HG03457 (cell line): ENCODE data around the gene KLHL30.

ENCODE experiments used
- ATAC-seq: cut with Tn5 transposase; IDR thresholded peaks from one replicate; pipeline ENCODE4 v1.9.1; 2021; ENCODE audit warnings: moderate number of reproducible peaks; ENCODE audit not compliant: unreplicated experiment

The KLHL30 gene

GRCh38 chr2:238130111-238130695, 8.3 kb upstream of the KLHL30 start:
- ATAC-seq: no peak

DNA sequence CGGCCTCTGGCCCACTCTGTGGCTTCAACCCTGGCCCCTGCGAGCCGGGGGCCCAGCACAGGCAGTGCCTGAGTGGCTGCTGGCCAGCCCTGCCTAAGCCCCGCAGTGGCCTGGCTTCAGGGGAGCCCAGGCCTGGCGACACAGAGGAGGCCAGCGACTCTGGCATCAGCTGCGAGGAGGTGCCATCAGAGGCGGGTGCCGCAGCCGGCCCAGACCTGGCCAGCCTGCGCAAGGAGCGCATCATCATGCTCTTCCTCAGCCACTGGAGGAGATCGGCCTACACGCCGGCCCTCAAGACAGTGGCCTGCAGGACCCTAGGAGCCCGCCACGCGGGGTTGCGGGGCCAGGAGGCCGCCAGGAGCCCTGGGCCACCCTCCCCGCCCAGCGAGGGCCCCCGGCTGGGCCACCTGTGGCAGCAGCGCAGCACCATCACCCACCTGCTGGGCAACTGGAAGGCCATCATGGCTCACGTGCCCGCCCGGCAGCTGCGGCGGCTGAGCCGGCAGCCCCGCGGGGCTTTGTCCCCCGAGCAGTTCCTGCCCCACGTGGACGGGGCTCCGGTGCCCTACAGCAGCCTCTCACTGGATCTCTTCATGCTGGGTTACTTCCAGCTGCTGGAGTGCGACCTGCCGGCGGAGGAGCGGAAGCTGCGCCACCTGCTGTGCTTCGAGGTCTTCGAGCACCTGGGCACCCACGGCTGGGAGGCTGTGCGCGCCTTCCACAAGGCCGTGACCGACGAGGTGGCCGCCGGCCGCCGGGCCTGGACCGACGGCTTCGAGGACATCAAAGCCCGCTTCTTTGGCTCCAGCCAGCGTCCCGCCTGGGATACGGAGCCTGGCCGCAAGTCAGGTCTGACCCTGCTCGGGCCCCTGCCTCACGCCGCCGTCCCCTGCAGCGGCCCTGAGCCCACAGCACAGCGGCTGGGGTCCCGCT, 7.5 kb upstream of the KLHL30 start:
- no peak for ATAC-seq

GRCh38 chr2:238131761-238132462, 6.6 kb upstream of the KLHL30 start:
- no peak for ATAC-seq

DNA sequence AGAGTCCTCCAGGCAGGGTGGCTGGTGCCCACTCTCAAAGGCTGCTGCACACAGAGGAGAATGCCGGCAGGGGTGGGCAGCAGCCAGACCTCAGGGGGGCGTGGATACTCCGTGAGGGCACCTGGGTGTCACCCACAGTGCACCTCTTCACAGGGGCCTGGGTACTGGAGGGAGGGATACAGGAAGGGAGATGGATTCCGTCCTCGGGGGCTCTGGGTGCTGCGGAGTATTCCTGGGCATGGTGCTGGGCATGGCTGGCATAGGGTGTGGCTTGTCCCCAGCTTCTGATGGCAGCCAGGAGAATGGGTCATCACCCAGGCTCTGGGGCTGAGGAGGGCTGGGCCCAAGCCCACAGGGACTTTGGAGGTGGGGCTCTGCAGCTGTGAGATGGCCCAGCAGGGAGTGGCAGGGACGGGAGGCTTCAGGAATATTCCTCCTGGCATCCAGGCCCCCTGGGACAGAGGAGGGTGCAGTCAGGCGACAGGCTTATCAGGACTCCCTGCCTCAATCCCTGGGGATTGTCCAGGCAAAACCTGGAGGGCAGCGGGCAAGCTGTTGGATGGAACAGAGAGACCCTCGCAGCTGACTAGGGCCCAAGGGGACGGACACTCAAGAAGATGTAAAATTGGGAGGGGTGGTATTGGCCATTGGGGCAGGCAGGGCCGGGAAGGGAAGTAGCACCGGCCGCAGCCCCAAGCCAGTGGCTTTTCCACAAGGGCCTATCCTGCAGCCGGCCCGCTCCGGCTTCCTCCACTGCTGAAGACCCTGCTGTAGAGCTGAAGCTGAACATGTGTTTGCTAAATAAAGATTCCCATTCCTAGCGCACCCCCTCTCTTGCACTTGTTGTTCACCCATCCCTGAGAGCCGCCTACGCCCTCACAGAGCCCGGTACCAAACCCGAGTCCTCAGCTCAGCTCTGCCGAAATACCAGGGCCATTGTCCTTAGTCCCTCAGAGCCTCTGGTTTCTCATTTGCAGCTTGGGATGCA, 5.7 kb upstream of the KLHL30 start:
- no peak for ATAC-seq

DNA sequence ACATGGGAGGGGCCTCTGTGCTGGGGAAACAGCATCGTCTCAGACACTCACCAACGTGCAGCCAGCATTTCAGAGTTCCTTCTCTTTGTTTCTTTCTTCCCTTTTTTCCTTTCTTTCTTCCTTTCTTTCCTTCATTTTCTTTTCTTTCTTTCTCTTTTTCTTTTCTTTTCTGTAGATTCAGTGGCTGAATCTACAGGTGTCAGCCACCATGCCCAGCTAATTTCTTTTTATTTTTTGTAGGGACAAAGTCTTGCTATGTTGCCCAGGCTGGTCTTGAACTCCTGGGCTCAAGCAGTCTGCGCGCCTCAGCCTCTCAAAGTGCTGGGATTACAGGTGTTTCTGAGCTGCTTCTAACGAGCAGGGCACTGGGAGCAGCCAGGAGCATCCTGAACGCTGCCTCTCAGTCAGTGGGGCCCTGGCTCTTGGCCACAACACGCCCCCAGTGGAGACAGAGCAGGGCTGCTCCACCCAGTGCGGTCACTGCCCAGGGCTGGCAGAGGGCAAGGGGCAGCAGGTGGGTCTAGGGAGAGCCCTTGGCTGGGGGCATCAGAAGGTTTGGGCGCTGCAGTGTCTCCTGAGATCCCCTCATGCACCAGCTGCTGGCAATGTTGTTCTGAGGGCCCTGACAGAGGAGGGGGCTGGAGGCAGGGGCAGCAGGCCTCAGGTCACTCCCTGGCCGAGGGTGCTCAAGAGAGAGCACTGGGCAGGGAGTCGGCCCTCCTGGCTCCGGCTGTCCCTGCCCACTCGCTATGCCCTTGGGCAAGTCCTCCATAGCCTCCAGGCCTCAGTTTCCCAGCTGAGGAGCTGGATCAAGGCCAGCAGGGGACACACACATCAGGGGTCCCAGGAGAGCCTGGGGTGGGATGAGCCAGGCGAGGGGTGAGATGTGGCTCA, 4.7 kb upstream of the KLHL30 start:
- ATAC-seq: no peak

DNA sequence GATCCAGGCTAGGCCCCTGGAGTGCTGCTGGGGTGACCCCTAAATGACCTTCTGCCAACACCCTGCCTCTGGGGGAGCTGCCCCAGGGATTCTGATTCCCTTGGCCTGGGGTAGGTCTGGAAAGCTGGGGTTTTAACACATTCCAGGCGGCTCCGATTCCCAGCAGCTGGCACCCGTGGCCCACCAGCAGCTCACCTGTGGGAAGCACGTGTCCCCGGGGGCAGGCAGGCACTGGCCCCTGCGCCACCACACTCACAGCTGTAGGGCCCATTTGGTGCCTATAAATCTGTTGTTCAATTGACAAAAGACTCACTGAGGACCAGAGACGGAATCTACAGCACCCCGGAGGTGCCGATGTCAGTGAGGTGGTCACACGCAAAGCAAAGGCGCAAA, 4.1 kb upstream of the KLHL30 start:
- ATAC-seq: no peak

DNA sequence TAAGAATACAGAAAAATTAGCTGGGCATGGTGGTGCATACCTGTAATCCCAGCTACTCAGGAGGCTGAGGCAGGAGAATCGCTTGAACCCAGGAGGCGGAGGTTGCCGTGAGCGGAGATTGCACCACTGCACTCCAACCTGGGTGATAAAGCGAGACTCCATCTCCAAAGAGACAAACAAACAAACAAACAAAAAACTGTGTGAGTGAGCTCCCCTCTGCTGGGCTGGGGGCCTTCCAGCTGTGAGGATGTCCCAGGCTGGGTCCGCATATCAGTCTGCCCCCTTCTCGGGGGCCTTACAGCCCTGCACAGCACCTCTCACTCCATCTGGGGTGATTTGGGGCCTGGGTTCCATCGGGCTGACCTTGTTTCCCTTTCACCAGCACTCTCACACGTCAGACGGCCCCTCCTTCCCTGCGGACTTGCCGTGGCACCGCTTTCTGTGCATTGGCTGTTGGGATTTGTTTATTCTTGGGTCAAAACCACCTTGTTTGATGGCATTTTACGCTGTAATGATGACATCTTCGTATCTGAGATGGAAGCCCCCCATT, 2.8 kb upstream of the KLHL30 start:
- ATAC-seq: no peak

DNA sequence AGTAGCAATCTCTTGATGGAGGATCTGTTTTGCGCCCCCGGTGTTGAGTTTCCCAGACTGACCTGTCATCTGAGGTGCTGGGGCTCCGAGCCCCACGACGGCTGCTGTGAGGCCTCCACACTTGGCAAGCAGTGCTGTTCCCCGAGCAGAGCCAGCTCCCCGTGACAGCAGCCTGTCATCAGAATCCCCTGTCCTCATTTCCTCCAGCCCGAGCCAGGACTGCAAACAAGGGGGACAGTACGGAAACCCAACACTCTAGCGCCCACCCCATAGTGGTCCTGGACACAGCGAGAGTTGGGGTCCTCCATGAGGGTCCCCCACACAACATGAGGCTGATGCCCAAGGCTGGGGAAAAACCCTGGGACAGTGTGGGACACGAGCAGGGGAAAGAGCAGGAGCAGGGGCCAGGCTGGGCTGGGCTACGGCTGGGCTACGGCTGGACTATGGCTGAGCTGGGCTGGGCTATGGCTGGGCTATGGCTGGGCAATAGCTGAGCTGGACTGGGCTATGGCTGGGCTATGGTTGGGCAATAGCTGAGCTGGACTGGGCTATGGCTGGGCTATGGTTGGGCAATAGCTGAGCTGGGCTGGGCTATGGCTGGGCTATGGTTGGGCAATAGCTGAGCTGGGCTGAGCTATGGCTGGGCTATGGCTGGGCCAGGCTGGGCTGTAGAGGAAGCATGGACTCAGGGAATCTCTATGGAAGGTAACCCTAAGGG, 1.5 kb upstream of the KLHL30 start:
- no peak for ATAC-seq

DNA sequence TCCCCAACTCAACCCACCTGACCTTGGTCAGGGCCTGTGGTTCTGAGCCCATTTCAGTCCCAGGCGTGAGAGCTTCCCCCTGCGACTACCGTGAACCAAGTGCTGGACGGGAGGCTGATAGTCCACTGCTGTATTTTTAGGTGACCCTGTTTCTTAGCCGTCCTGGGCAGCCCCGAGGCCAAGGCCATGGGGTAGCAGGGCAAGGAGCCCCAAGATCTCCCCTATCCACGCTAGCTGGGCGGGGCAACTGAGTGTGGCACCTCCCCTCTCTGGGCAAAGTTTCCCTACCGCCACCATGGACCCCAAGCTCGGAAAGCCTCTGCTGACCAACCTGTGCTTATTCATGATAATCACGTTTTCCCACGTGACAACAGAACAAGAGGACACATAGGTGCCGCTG, 583 bp upstream of the KLHL30 start:
- ATAC-seq: no peak

DNA sequence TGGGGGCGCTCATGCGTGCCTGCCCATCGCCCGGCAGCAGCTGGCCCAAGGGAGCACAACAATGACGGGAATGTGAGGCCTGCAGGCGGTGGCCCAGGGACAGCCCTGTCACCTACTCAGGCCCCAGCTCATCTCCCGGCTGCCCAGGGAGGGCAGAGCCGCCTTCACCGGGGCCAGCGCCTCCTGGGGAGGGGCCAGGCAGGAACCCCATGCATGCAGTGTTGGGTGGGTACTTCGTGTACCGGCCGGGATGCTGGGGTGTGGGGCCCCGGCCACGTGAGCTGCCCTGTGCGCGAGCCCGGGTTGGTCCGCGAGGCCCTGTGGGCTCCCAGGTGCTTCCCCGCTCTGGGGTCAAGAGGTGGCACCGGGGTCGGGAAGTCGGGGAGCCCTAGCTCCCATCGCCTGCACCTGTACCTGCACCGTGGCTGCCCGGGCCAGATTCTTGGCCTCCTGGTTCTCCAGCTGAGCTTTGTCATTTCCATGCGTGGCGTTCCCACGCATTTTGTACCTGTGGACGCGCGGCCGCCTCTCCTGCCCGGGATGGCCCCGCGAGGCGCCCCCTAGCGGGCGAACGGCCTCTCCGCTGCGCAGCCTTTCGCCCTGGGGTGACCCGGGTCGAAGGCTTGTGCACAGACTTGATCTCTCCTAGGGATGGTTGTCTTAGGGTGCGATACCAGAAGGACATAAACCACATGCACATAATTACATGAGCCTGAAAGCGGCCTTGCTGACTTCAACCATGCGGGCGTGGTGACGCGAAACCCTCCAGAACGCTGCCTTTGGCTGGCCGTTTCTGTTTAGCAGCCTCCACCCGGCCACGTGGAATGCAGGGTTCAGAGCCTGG, 950 bp downstream of the KLHL30 start:
- no peak for ATAC-seq

GRCh38 chr2:238140040-238140439, 1.6 kb downstream of the KLHL30 start:
- ATAC-seq: no peak

DNA sequence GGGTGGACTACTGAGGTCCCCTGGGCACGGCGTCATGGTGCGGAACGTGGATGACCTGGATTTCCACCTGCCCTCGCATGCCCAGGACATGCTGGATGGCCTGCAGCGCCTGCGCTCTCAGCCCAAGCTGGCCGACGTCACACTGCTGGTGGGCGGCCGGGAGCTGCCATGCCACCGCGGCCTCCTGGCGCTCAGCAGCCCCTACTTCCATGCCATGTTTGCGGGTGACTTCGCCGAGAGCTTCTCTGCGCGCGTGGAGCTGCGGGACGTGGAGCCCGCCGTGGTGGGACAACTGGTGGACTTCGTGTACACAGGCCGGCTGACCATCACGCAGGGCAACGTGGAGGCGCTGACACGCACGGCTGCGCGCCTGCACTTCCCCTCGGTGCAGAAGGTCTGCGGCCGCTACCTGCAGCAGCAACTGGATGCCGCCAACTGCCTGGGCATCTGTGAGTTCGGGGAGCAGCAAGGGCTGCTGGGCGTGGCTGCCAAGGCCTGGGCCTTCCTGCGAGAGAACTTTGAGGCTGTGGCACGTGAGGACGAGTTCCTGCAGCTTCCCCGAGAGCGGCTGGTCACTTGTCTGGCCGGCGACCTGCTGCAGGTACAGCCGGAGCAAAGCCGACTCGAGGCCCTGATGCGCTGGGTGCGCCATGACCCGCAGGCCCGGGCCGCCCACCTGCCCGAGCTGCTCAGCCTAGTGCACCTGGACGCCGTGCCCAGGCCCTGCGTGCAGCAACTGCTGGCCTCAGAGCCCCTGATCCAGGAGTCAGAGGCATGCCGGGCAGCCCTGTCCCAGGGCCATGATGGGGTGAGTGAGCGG, 2.5 kb downstream of the KLHL30 start:
- no peak for ATAC-seq

GRCh38 chr2:238141541-238142318, 3.3 kb downstream of the KLHL30 start:
- no peak for ATAC-seq

- ATAC-seq: no peak
Measured at GRCh38 chr2:238142382-238143205, 4.1 kb downstream of the KLHL30 start.

- ATAC-seq: no peak
Measured at GRCh38 chr2:238143239-238143951, 4.9 kb downstream of the KLHL30 start.
